NCI-H345 treated with DMSO at 0.1 percent for 48 hours (cell line): Measurements from ENCODE around the gene RGS6.

ENCODE experiments used
- DNase-seq: peaks from one replicate; lab custom pipeline; 2025; ENCODE audit not compliant: unreplicated experiment; lab: John Stamatoyannopoulos, UW

RGS6 gene

DNA sequence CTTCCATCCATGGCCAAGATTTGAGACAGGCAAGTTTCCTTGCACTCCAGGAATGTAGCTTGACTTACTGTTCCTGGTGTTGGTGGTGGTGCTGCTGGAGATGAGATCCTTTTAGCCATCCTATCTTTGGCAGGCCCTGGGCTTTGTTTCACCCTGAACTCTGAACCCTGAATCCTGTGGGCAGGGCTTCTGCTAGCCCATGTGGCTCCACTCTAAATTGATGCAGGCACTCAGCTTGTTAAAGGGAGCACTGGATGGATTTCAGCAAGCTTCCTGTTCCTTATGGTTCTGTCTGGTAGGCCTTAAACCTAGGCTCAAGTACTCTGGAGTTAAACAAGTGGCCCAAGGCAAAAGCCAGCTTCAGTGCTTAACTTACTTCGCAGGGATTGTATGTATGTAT, 138.2 kb downstream of the RGS6 start:
- DNase-seq, result no peak

DNA sequence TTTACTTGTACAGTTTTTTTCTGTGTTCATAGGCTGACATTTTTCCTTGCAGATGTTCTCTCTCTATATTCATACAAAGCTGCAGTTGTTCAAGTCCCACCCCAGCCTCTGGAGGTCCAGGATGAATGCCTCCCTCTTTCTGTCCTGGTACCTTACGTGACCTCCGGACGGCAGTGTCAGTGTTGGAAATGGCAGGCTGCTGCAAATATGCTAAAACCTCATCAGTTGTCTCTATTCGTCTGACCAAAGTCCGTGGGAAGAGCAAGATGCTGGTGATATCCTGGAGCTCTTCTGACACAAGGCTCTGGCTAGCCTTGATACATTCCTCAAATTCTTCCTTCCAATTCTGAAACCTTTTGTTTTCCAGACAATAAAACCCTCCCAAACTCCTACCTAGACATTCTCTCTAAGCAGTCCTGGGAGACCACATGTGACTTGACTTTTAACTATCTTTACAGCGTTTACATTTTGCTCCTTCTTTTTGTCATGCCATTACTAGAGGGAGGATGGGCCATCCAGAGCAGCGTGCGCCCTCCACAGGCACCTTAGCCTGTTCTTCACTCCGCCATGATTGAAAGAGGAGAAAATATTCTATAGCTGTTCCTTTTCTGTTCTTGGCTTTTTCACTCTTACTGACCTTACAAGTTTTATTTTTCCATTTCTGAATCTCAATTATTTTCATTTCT, 143.6 kb downstream of the RGS6 start:
- no peak for DNase-seq

GRCh38 chr14:72081137-72081536, 148.9 kb downstream of the RGS6 start:
- DNase-seq, result no peak

GRCh38 chr14:72084935-72085334, 152.7 kb downstream of the RGS6 start:
- no peak for DNase-seq

DNA sequence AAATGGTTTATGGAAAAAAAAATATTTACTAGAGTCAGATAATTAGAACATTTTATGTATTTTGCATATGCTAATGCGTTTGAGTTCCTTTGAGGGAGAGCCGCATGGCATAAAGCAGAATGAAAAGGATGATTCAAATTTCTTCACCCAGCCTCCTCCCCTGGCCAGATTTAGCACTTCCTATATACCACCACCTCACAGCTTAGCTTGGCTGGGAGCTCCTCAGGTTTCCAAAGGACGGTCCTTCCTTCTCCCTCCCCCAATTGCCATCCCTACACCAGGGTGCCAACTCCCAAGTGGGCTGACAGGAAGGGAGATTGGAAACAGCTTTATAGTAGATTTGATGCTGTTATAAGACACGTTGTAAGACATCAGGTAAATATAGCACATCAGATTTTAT, 157.4 kb downstream of the RGS6 start:
- no peak for DNase-seq

GRCh38 chr14:72094844-72095582, 162.8 kb downstream of the RGS6 start:
- no peak for DNase-seq

GRCh38 chr14:72097173-72097783, 165.0 kb downstream of the RGS6 start:
- DNase-seq, result no peak

GRCh38 chr14:72098210-72098609, 166.0 kb downstream of the RGS6 start:
- no peak for DNase-seq

- DNase-seq, result no peak
These were observed 167.3 kb downstream of the RGS6 start for GRCh38 chr14:72099566-72099965.

DNA sequence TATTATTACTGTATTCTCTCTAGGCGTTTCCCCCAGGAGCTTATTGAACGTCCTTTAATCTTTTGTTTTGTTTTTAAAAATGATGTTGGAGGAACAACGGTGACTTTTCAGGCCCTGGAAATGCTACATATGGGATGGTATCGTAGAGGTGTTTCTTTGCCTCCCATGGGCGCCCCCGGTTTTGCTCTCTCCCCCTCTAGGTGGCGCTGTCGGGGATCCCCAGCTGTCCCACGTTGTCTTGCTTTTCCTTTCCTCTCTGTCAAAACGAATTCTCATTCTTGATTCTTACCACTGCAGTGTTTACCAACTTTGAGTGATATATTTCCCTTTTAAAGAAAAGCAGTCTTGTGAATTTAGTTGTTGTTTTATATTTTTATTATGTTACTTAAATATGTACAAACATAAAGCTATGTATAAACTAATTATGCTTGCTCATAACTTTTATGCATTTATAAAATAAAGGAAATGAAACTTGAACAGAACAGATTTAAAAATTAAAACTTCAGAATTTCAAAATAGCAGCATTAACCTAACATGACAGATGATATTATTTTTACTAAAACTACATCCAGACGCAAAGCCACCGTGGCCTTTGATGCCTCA, 171.9 kb downstream of the RGS6 start:
- DNase-seq, result no peak

- DNase-seq, result no peak
These were observed 179.7 kb downstream of the RGS6 start for GRCh38 chr14:72111911-72112310.

DNA sequence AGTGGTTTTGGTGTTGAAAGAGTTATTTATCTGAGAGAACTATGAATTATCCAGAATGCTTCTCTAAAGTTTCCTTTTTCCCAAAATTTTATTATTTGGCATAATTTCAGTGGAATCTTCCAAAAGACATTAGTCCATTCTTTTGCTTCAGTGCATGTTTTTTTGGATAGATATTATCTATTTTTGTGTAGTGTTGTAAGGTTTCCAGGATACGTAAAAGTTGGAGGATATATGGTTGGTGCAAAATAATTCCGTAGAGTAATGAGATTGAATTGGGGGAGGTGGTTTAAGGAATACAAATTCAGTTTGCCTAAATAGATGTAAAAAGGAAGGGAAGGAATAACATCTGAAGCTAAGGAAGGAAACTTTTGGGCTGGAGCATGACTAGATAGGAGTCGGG, 186.6 kb downstream of the RGS6 start:
- no peak for DNase-seq

DNA sequence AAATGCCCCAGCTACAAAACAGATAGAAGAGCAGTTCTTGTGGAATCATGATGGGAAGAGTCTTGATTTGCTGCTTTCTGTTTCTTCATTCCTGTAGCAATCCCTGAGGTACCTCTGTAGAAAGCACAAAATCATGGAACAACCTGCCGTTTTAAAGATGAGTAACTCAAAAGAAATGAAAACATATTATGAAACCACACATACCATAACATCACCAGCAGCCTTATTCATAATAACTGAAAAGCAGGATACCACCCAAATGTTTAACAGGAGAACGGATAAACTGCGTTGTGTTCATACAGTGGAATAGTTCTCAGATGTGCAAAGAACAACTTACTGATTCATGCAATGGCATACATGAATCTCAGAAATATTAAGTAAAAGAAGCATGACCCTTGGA, 188.1 kb downstream of the RGS6 start:
- no peak for DNase-seq

DNA sequence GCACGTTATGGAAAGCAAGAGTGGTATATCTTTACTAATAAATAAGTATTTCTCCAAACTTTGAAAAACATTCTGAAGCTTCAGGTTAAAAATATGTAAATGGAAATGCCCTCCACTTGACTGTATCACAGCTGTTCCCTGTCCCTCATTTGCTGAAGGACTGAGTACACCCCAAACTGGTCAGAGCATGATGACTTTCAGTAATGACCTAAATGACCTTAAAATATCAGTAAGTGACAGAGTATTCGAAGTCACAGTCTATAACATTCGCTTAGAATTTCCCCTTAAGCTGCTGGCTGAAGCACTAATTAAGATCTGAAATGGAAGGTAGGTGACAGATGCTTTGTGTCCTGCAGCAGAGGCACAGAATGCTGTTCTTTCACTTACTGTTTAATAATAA, 191.5 kb downstream of the RGS6 start:
- no peak for DNase-seq

DNA sequence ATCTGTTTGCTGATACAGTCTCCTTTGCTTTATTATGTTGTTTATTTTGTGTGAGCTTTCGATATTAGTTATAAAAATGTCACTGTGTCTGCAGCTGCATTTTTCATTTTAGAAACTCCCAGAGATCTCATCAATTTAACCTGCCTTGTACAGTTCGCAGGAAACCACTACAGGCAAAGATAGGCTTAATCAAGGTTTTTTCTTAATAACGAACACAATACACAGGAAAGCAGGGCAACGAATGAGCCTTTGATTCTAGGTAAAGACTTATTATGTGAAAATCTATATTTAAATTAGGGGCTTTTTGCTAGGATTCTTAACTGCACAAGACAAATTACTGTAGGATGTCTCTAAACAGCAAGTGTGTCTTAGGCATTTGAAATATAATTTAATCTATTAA, 191.9 kb downstream of the RGS6 start:
- DNase-seq, result no peak

DNA sequence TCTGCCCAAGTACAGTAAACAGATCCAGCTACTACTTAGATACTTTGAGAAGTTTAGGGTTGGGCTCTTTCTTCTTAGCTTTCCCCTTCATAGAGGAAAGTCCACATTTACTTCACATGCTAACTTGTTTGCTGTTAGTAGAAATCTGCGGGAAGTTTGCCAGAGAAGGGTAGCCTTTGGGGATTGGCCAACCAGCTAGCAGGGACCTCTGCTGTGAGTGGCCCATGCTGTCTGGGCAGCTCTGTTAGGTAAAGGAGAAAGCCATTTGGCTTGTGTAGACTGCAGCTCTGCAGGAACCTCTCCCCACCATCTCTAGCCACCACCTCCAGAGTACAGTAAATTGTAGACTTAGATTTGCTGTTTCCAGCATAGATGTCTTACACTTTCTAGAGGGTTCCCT, 193.9 kb downstream of the RGS6 start:
- no peak for DNase-seq

- DNase-seq, result no peak
These were observed 194.3 kb downstream of the RGS6 start for GRCh38 chr14:72126561-72126960.

- no peak for DNase-seq
These were observed 196.4 kb downstream of the RGS6 start for GRCh38 chr14:72128629-72129028.

DNA sequence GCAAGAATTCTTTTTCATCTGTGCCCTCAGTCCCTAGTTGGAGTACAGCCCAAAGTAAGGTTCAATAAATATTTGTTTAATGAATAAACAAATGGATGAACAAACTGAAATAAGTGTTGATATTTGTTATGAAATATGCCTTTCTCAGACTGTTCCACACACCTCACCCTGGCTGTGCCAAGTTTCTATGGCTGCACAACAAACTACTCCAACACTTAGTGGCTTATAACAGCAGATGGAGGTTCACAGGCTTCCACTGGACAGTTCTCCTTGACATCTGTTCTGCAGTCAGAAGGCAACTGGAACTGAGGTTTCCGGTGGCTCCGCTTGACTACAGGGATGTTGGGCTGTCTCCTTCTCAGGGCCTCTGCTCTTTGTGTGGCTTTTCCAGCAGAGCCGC, 197.1 kb downstream of the RGS6 start:
- no peak for DNase-seq

GRCh38 chr14:72141084-72141483, 208.9 kb downstream of the RGS6 start:
- DNase-seq, result no peak

DNA sequence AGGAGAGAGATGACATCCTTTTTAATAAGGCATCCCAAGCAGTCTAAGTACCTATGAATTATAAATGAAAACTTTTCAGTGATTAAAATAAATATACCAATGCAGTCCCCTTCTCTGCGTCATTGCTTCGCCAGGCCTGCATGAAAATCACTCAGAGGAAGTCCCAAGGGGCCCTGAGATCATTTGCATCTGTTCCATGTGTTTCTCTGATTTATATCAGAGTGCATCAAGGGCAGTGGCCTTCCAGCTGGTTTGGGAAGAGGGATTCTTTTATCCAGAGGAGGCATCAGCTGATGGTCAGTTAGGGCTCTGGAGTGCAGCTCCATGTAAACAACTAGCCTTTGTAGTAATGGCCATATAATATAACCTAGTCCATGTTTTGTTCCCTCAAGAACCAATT, 210.1 kb downstream of the RGS6 start:
- no peak for DNase-seq

DNA sequence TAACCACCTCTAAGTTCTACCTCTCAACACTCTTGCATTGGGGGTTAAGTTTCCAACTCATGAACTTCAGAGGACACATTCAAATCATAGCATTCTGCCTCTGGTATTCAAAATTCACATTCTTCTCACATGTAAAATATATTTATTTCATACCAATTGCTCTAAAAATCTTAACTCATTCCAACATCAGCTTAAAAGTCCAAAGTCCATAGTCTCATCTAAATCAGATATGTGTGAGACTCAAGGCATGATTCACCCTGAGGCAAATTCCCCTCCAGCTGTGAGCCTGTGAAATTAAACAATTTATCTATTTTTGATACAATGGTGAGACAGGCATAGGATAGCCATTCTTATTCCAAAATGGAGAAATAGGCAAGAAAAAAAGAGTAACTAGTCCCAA, 214.0 kb downstream of the RGS6 start:
- DNase-seq, result no peak
